Breast epithelium (tissue), 3 donors: ENCODE data around the gene CCNDBP1.
A peak's percentile ranks its signal among the peaks of the same experiment; 100 is the strongest.

Experiments used
- POLR2A ChIP-seq: fragments of 450-650 bp; IDR thresholded peaks from one replicate; pipeline ENCODE4 v1.6.1; 2016; ENCODE audit warnings: antibody characterized with exemption, mild to moderate bottlenecking, moderate library complexity
- TF ChIP-seq, protein P1 (sequence below), 3 donors: fragments of 450-650 bp; IDR thresholded peaks; one replicate each; pipeline ENCODE4 v1.5.1; 2016 to 2017; ENCODE audit warnings: antibody characterized with exemption in 3 of 3, mild to moderate bottlenecking in 3 of 3, moderate library complexity in 3 of 3

DNA sequence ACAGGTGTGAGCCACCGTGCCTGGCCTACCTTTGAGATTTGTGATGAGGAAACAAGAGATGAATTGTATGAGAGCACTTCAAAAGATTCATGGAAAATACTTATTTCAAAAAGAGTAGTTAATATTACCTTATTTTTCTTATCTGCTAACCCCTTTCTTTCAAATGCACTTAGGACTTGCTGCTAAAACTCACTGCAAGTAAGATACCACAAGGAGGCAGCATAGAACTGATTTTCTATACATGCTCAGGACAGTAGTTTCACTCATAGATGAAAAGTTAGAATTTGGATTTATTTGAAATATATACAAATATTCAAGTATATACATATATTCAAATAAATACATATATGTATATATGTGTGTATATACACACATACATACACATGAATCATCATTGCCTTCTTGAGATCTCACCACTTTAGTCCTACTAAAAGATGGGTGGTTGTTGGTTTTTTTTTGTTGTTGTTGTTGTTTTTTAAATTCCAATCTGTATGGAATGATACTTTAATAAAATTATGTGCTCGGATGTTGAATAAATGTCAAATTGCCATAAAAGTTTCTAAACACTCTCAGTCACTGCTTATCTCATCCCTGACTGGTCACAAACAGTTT lies 2.4 kb downstream of the CCNDBP1 start:
- TF ChIP-seq, protein P1, sequence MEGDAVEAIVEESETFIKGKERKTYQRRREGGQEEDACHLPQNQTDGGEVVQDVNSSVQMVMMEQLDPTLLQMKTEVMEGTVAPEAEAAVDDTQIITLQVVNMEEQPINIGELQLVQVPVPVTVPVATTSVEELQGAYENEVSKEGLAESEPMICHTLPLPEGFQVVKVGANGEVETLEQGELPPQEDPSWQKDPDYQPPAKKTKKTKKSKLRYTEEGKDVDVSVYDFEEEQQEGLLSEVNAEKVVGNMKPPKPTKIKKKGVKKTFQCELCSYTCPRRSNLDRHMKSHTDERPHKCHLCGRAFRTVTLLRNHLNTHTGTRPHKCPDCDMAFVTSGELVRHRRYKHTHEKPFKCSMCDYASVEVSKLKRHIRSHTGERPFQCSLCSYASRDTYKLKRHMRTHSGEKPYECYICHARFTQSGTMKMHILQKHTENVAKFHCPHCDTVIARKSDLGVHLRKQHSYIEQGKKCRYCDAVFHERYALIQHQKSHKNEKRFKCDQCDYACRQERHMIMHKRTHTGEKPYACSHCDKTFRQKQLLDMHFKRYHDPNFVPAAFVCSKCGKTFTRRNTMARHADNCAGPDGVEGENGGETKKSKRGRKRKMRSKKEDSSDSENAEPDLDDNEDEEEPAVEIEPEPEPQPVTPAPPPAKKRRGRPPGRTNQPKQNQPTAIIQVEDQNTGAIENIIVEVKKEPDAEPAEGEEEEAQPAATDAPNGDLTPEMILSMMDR (IDR thresholded peaks at IDR 0.05), result peak in 2 of 3 donors; percentile 31 to 48
- no peak for TF ChIP-seq POLR2A
